ENCODE results near the gene YWHAB. TPM values are rescaled to one million over a fixed set of nuclear protein-coding genes. Genes with fewer than 3 reads are reported as not detected.

Gene YWHAB
- total and polyA plus RNA-seq, 10 donors: 85.8 to 237 (median 174) TPM

- Histone ChIP-seq H3K4me3 (no peak overlapping the region), H3K36me3 (peaks cover 0 to 78% (median 8%) of the 10 kb centered on the region in 6 donors), H3K27ac (no peak overlapping the region), H3K4me1 (no peaks in the 10 kb centered on the region), H3K27me3 (replicated peaks in 1 of 7) (no peaks in the 10 kb centered on the region), H3K9me3 (no peaks in the 10 kb centered on the region)
- DNase-seq: no peak
- 95 to 99% (median 96%) methylated on average over 3 of the region's 3 CpGs for WGBS, 5 donors
- intact Hi-C loops (cut with DNase I; ENCODE audit: low total_unique reads): no loop called here
- no peak for TF ChIP-seq POLR2A (IDR thresholded peaks at IDR 0.05)
- no peak for TF ChIP-seq CTCF (IDR thresholded peaks at IDR 0.05 in 8 of 11, conservative IDR thresholded peaks at IDR 0.05 in 3 of 11)
- no peak for TF ChIP-seq POLR2AphosphoS5 (IDR thresholded peaks at IDR 0.05)
Observed at GRCh38 chr20:44918342-44918741, 32.8 kb downstream of the YWHAB start.

- TF ChIP-seq POLR2A (IDR thresholded peaks at IDR 0.05) (no peak), POLR2AphosphoS5 (IDR thresholded peaks at IDR 0.05) (no peak), CTCF (IDR thresholded peaks at IDR 0.05 in 8 of 11, conservative IDR thresholded peaks at IDR 0.05 in 3 of 11) (no peak)
- no peak overlapping the region for H3K4me3 ChIP-seq
- DNase-seq: no peak
- 94 to 99% (median 96%) methylated on average over 10 of the region's 10 CpGs for WGBS, 5 donors
- H3K4me1 ChIP-seq: no peaks in the 10 kb centered on the region
- H3K36me3 ChIP-seq: peaks cover 0 to 78% (median 10%) of the 10 kb centered on the region in 6 donors
- H3K27ac ChIP-seq: no peak overlapping the region
- no peaks in the 10 kb centered on the region for H3K9me3 ChIP-seq
- H3K27me3 ChIP-seq (replicated peaks in 1 of 7): no peaks in the 10 kb centered on the region
- intact Hi-C loops (cut with DNase I; ENCODE audit: low total_unique reads): no loop called here
Observed at GRCh38 chr20:44918761-44919160, 33.3 kb downstream of the YWHAB start.

DNA sequence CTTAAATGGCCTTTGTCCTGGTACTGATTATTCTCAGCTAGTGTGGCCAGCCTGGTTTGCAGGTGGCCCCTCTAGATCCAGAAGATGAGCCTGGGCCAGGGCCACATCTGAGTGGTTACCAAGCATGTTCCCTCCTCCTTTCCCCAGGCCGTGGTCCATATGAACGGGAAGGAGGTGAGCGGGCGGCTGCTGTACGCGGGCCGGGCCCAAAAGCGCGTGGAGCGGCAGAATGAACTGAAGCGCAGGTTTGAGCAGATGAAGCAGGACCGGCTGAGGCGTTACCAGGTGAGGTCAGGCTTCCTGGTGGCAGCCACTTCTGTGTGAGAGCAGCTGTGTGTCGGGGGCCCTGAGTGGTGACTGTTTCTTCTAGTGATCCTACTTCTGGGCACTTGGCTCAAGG lies 35.9 kb downstream of the YWHAB start:
- Histone ChIP-seq H3K4me1 (no peaks in the 10 kb centered on the region), H3K9me3 (no peaks in the 10 kb centered on the region), H3K36me3 (peaks cover 0 to 86% (median 15%) of the 10 kb centered on the region in 6 donors), H3K27me3 (replicated peaks in 1 of 7) (no peaks in the 10 kb centered on the region), H3K27ac (no peak overlapping the region), H3K4me3 (no peak overlapping the region)
- no peak for DNase-seq
- TF ChIP-seq POLR2A (IDR thresholded peaks at IDR 0.05) (no peak), CTCF (IDR thresholded peaks at IDR 0.05 in 8 of 11, conservative IDR thresholded peaks at IDR 0.05 in 3 of 11) (no peak), POLR2AphosphoS5 (IDR thresholded peaks at IDR 0.05) (no peak)
- WGBS, 5 donors: 94 to 98% (median 97%) methylated on average over 14 of the region's 14 CpGs
- intact Hi-C loops (cut with DNase I; ENCODE audit: low total_unique reads): no loop called here

DNA sequence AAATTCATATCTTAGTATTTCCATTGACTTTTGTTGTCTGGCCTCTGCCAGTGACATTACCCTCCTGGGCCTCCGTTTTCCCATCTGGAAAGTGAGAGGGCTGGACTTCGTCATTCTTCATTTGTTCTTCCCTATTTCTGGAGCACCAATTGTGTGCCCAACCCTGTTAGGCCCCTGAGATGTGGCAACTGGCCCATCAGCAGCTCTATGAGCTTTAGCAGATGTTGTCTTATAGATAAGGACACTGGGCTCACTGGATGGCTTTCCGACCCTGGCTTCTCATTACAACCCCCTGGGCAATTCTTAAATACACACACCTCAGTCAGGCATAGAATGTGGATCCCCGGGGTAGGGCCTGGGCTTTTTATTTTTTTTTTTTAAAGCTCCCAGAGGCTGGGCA lies 39.0 kb downstream of the YWHAB start:
- no peak for TF ChIP-seq POLR2A (IDR thresholded peaks at IDR 0.05)
- no peak for TF ChIP-seq POLR2AphosphoS5 (IDR thresholded peaks at IDR 0.05)
- TF ChIP-seq CTCF (IDR thresholded peaks at IDR 0.05 in 8 of 11, conservative IDR thresholded peaks at IDR 0.05 in 3 of 11): no peak
- Histone ChIP-seq H3K27ac (no peak overlapping the region), H3K9me3 (no peaks in the 10 kb centered on the region), H3K4me3 (no peak overlapping the region), H3K36me3 (peaks cover 0 to 61% (median 13%) of the 10 kb centered on the region in 6 donors), H3K4me1 (no peaks in the 10 kb centered on the region), H3K27me3 (replicated peaks in 1 of 7) (no peaks in the 10 kb centered on the region)
- intact Hi-C loops (cut with DNase I; ENCODE audit: low total_unique reads): no loop called here
- no peak for DNase-seq
- 89 to 93% (median 91%) methylated on average over 4 of the region's 4 CpGs for WGBS, 5 donors

Measured in spleen (tissue), 11 donors.